ENCODE measurements around the gene TWF2.

The TWF2 gene

GRCh38 chr3:52181543-52181942 lies 57.4 kb downstream of the TWF2 start:
- DNase-seq (ENCODE audit: low read depth), result no peak

Measured in stimulated activated CD8-positive, alpha-beta memory T cell treated with anti-CD3 and anti-CD28 coated beads, Interleukin-4, amount 100 ng/mL, for 24 hours (primary cell).